HepG2 (cell line): Measurements from ENCODE around the gene CADPS. TPM values are rescaled to one million over a fixed set of nuclear protein-coding genes. Genes with fewer than 3 reads are reported as not detected.

ENCODE experiments used
- ATAC-seq: fragments of 200-7000 bp; cut with Tn5 transposase; 3 replicates; pipeline ENCODE4 v1.9.1; 2020; ENCODE audit warnings: mild to moderate bottlenecking, moderate library complexity
- BruUV-seq: library from RNA; stranded (reverse); fragments of 400-500 nt; replicated peaks from 2 replicates; lab custom pipeline; 2021; lab: Mats Ljungman, UMichigan
- CTCF ChIA-PET: fragments of 300-600 bp; formaldehyde crosslinking; extraction: SDS; loops from one replicate; lab custom pipeline; 2021; ENCODE audit warnings: low total read pairs, inconsistent platforms, low intra/inter-chr PET ratio; lab: Yijun Ruan, JAX
- POLR2A ChIA-PET: fragments of 350-600 bp; sonication (Branson Sonifier 250); formaldehyde crosslinking; loops from one replicate; lab custom pipeline; 2020; ENCODE audit warnings: antibody characterized with exemption, inconsistent platforms; lab: Yijun Ruan, JAX
- DNase-seq: peaks from one replicate; pipeline ENCODE4 v3.0.0-alpha.2; 2015; ENCODE audit warnings: low spot score
- FAIRE-seq: peaks from 3 replicates; lab custom pipeline; 2011; peaks lifted over from hg19 to GRCh38; lab: Jason Lieb, UNC
- H2AFZ ChIP-seq: one replicate; pipeline ENCODE4 v1.6.1; 2011; ENCODE audit warnings: low read length, inconsistent platforms
- H3K27ac ChIP-seq: fragments of 300-600 bp; 3 replicates; pipeline ENCODE4 v1.8.0; 2011; ENCODE audit warnings: mixed run types, mild to moderate bottlenecking, mixed read lengths, low read length, inconsistent platforms; ENCODE audit not compliant: insufficient read depth; ENCODE audit errors: extremely low read length
- H3K27me3 ChIP-seq, 2 experiments: fragments of 200-600 bp in 1 of 2; 2 replicates in 1 of 2; 3 replicates in 1 of 2; pipeline versions ENCODE4 v1.6.0 to v1.8.0; 2011; ENCODE audit warnings: low read length in 2 of 2, mild to moderate bottlenecking in 2 of 2, moderate library complexity in 2 of 2, inconsistent platforms in 1 of 2; ENCODE audit not compliant: insufficient read depth in 2 of 2, control insufficient read depth in 1 of 2
- H3K36me3 ChIP-seq, 2 experiments: fragments of 200-600 bp in 1 of 2; replicated peaks in 1 of 2; 2 replicates in 1 of 2; 3 replicates in 1 of 2; pipeline versions ENCODE4 v1.5.1 to v1.8.0; 2011; ENCODE audit warnings: low read length in 2 of 2, inconsistent platforms in 1 of 2; ENCODE audit not compliant: insufficient read depth in 2 of 2, control insufficient read depth in 1 of 2
- H3K4me1 ChIP-seq: 2 replicates; pipeline ENCODE4 v1.5.1; 2012; ENCODE audit warnings: low read length, inconsistent platforms; ENCODE audit not compliant: insufficient read depth
- H3K4me2 ChIP-seq: 2 replicates; pipeline ENCODE4 v1.6.0; 2011; ENCODE audit warnings: low read depth, low read length, inconsistent platforms
- H3K4me3 ChIP-seq, 3 experiments: fragments of 200-600 bp in 1 of 3; sonication (generic), shearing (Covaris generic) in 1 of 3; replicated peaks in 1 of 3; 2 replicates each; pipeline ENCODE4 v1.5.1; 2011 to 2016; ENCODE audit warnings: low read length in 3 of 3, inconsistent platforms in 2 of 3, low read depth in 2 of 3, mild to moderate bottlenecking in 2 of 3, control low read depth in 1 of 3, mixed read lengths in 1 of 3; ENCODE audit not compliant: insufficient read depth in 1 of 3
- H3K79me2 ChIP-seq: one replicate; pipeline ENCODE4 v1.6.1; 2011; ENCODE audit warnings: low read length, inconsistent platforms; ENCODE audit not compliant: insufficient read depth
- H3K9ac ChIP-seq: 2 replicates; pipeline ENCODE4 v1.6.0; 2011; ENCODE audit warnings: mild to moderate bottlenecking, low read depth, low read length, inconsistent platforms; ENCODE audit not compliant: insufficient read depth
- H3K9me3 ChIP-seq: 2 replicates; pipeline ENCODE4 v1.5.1; 2012; ENCODE audit warnings: mild to moderate bottlenecking, low read length
- H4K20me1 ChIP-seq: 2 replicates; pipeline ENCODE4 v1.6.0; 2011; ENCODE audit warnings: inconsistent platforms, mild to moderate bottlenecking, low read length, moderate library complexity; ENCODE audit not compliant: insufficient read depth
- CHD2 ChIP-seq: IDR thresholded peaks from 2 replicates; pipeline ENCODE4 v1.6.1; 2011; ENCODE audit warnings: low read depth, low read length, improper control_type of control experiment
- DRAP1 ChIP-seq: IDR thresholded peaks from 2 replicates; pipeline ENCODE4 v1.6.1; 2016; ENCODE audit warnings: missing genetic modification reagents, missing compliant biosample characterization
- MED13 ChIP-seq: sonication (generic); formaldehyde crosslinking; IDR thresholded peaks from 2 replicates; pipeline ENCODE4 v1.5.0; 2020; ENCODE audit warnings: missing genetic modification reagents
- MIER2 ChIP-seq: IDR thresholded peaks from 2 replicates; pipeline ENCODE4 v1.6.1; 2016; ENCODE audit warnings: missing biosample characterization, missing genetic modification reagents
- MIXL1 ChIP-seq: IDR thresholded peaks from 2 replicates; pipeline ENCODE4 v1.6.1; 2016
- ONECUT2 ChIP-seq: sonication (generic); formaldehyde crosslinking; IDR thresholded peaks from 2 replicates; pipeline ENCODE4 v1.4.0; 2020; ENCODE audit warnings: missing genetic modification reagents
- RXRA ChIP-seq: sonication (generic); formaldehyde crosslinking; IDR thresholded peaks from 2 replicates; pipeline ENCODE4 v1.5.1; 2020; ENCODE audit warnings: missing genetic modification reagents
- SRY ChIP-seq: sonication (generic); formaldehyde crosslinking; IDR thresholded peaks from 2 replicates; pipeline ENCODE4 v1.8.0; 2022; ENCODE audit warnings: mild to moderate bottlenecking, missing genetic modification reagents
- ZNF333 ChIP-seq: sonication (generic); formaldehyde crosslinking; IDR thresholded peaks from 2 replicates; pipeline ENCODE4 v1.4.0; 2020; ENCODE audit warnings: mild to moderate bottlenecking, missing genetic modification reagents, borderline replicate concordance
- ZNF335 ChIP-seq: sonication (generic); formaldehyde crosslinking; IDR thresholded peaks from 2 replicates; pipeline ENCODE4 v1.4.0; 2020; ENCODE audit warnings: missing genetic modification reagents
- ZNF451 ChIP-seq: sonication (generic); formaldehyde crosslinking; IDR thresholded peaks from 2 replicates; pipeline ENCODE4 v1.5.0; 2020; ENCODE audit warnings: mild to moderate bottlenecking, missing genetic modification reagents
- WGBS: methylation state at CpG from one replicate; pipeline ENCODE4 v1.1.6; 2017; ENCODE audit warnings: low lambda C conversion rate; 5-methylcytosine and 5-hydroxymethylcytosine counted together
- in situ Hi-C: cut with HindIII; loops from 2 replicates; pipeline ENCODE4 v1.10.0; 2017; ENCODE audit warnings: low pct_unique_long_range_greater_than_20kb; ENCODE audit not compliant: extremely low pct_ligation_motif_present
- intact Hi-C: fragments of 100-400 bp; cut with micrococcal nuclease; formaldehyde crosslinking; loops from one replicate; pipeline ENCODE4 v1.10.0; 2022; ENCODE audit not compliant: unreplicated experiment
- polyA plus RNA-seq, 8 experiments: library from polyadenylated mRNA; depleted of rRNA in 3 of 8; stranded (reverse) in 7 of 8; unstranded in 1 of 8; fragments of >200 nt; fragmentation: Illumina TruSeq in 4 of 8; extraction: Trizol in 4 of 8; gene quantifications; 2 replicates each; pipeline versions ENCODE4 v1.2.1 to v1.2.3, GENCODE V29; 2011 to 2016; ENCODE audit warnings: low read depth in 4 of 8, missing spikeins in 1 of 8, mixed read lengths in 1 of 8; ENCODE audit not compliant: insufficient read depth in 1 of 8
- total RNA-seq, 5 experiments: library from RNA; depleted of rRNA; stranded (reverse); fragments of >200 nt; fragmentation: Illumina TruSeq; extraction: Trizol; gene quantifications; 2 replicates each; pipeline ENCODE4 v1.2.3, GENCODE V29; 2016; ENCODE audit warnings: low read depth in 1 of 5

Gene CADPS
- total and polyA plus RNA-seq, 2 of the 13 experiments (the other 11 are each of a cell fraction or from before 2014, with no cell fraction given): not detected

- no peak for DNase-seq
- POLR2A ChIA-PET: no interaction called here
- H3K9ac ChIP-seq: no peak overlapping the region
- no peak for TF ChIP-seq ZNF335
- TF ChIP-seq ZNF333 (CRISPR knock-in tag): no peak
- no peak for TF ChIP-seq ONECUT2 (CRISPR knock-in tag)
- no peak for TF ChIP-seq MED13 (CRISPR knock-in tag)
- TF ChIP-seq MIXL1 (CRISPR knock-in tag): no peak
- TF ChIP-seq ZNF451 (CRISPR knock-in tag): no peak
- no peak for TF ChIP-seq SRY (CRISPR knock-in tag)
- no peak for TF ChIP-seq RXRA (CRISPR knock-in tag)
- TF ChIP-seq CHD2: no peak
- TF ChIP-seq MIER2 (CRISPR knock-in tag): no peak
- no peak for TF ChIP-seq DRAP1 (CRISPR knock-in tag)
- TF ChIP-seq, all 625 proteins: peak for 0
- Histone ChIP-seq H2AFZ (no peak overlapping the region), H3K4me3 (no peak overlapping the region), H3K4me1 (no peaks in the 10 kb centered on the region), H4K20me1 (no peaks in the 10 kb centered on the region), H3K27ac (no peak overlapping the region), H3K36me3 (no peaks in the 10 kb centered on the region), H3K79me2 (no peaks in the 10 kb centered on the region), H3K27me3 (no peaks in the 10 kb centered on the region), H3K9me3 (no peaks in the 10 kb centered on the region), H3K4me2 (no peak overlapping the region)
- in situ Hi-C loops: no loop called here
- BruUV-seq: no TSS peak
- FAIRE-seq (no peak), ATAC-seq (no peak)
- 2% methylated on average over 2 of the region's 2 CpGs for WGBS
- CTCF ChIA-PET: no interaction called here
- intact Hi-C loops: loop anchor here (5.0 kb wide), 1 partner anchor 360 kb away; no protein-coding TSS in a partner anchor
Observed at GRCh38 chr3:62562017-62562416, 313.2 kb downstream of the CADPS start.
